ENCODE results near the gene KCNQ1. TPM values are rescaled to one million over a fixed set of nuclear protein-coding genes. Genes with fewer than 3 reads are reported as not detected.

The KCNQ1 gene
- total and polyA plus RNA-seq, 12 donors, result 11.0 to 447 (median 320) TPM

DNA sequence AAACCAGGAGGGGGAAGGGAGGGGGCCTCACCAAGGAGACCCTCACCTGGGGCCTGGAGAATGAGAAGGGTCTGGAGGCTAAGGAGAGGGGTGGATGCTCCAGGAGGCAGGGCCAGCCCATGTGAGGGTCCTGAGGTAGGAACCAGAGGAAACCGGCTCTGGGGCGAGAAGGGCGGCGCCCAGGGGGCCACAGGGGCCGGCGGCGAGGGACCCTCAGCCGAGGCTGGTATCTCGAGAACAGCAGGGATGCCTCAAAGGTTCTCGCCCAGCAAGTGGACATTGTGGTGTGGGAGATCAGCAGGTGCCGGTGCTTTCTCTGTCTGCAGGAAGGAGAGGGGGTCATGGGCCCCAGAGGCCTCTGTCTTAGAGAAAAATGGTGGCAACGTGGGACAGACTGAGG lies 392.8 kb downstream of the KCNQ1 start:
- intact Hi-C loops (cut with DNase I), result no loop called here
- H3K36me3 ChIP-seq (replicated peaks in 1 of 2), result no peaks in the 10 kb centered on the region
- no peak overlapping the region for H3K4me3 ChIP-seq
- H3K4me1 ChIP-seq (replicated peaks in 1 of 2), result peaks cover 6 to 8% of the 10 kb centered on the region in 2 donors
- no peak for TF ChIP-seq POLR2A (IDR thresholded peaks at IDR 0.05)
- TF ChIP-seq, protein P1, sequence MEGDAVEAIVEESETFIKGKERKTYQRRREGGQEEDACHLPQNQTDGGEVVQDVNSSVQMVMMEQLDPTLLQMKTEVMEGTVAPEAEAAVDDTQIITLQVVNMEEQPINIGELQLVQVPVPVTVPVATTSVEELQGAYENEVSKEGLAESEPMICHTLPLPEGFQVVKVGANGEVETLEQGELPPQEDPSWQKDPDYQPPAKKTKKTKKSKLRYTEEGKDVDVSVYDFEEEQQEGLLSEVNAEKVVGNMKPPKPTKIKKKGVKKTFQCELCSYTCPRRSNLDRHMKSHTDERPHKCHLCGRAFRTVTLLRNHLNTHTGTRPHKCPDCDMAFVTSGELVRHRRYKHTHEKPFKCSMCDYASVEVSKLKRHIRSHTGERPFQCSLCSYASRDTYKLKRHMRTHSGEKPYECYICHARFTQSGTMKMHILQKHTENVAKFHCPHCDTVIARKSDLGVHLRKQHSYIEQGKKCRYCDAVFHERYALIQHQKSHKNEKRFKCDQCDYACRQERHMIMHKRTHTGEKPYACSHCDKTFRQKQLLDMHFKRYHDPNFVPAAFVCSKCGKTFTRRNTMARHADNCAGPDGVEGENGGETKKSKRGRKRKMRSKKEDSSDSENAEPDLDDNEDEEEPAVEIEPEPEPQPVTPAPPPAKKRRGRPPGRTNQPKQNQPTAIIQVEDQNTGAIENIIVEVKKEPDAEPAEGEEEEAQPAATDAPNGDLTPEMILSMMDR (IDR thresholded peaks at IDR 0.05), result no peak
- DNase-seq, result no peak
- no peak overlapping the region for H3K27ac ChIP-seq
- H3K9me3 ChIP-seq (replicated peaks in 1 of 3), result no peaks in the 10 kb centered on the region
- no peaks in the 10 kb centered on the region for H3K27me3 ChIP-seq
- WGBS, 4 donors, result 82 to 86% (median 85%) methylated on average over 11 to 12 of the region's 12 CpGs

DNA sequence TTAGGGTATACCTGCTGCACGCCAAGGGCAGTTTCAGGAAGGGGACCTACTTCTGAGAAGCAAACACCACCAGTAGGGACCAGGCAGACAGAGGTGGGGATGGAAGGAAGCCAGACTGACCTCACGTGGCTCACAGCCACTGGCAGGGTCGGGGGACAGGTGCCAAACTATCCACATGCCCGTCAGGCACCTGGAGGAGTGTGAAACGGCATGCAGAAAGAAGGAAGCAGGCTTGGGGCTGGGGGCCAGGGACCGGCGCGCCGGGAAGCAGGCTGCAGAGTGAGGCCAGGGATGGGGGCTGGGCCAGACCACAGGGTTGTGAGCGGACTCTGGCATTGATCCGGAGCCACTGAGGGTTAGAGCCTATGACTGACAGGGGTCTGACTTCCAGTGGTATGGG lies 393.3 kb downstream of the KCNQ1 start:
- Histone ChIP-seq H3K4me3 (no peak overlapping the region), H3K4me1 (replicated peaks in 1 of 2) (peaks cover 6 to 8% of the 10 kb centered on the region in 2 donors), H3K36me3 (replicated peaks in 1 of 2) (no peaks in the 10 kb centered on the region), H3K27ac (no peak overlapping the region), H3K9me3 (replicated peaks in 1 of 3) (no peaks in the 10 kb centered on the region), H3K27me3 (no peaks in the 10 kb centered on the region)
- intact Hi-C loops (cut with DNase I), result no loop called here
- DNase-seq, result no peak
- TF ChIP-seq POLR2A (IDR thresholded peaks at IDR 0.05), result no peak
- TF ChIP-seq, protein P1 (IDR thresholded peaks at IDR 0.05), result no peak
- 66 to 76% (median 71%) methylated on average over 11 of the region's 11 CpGs for WGBS, 4 donors

DNA sequence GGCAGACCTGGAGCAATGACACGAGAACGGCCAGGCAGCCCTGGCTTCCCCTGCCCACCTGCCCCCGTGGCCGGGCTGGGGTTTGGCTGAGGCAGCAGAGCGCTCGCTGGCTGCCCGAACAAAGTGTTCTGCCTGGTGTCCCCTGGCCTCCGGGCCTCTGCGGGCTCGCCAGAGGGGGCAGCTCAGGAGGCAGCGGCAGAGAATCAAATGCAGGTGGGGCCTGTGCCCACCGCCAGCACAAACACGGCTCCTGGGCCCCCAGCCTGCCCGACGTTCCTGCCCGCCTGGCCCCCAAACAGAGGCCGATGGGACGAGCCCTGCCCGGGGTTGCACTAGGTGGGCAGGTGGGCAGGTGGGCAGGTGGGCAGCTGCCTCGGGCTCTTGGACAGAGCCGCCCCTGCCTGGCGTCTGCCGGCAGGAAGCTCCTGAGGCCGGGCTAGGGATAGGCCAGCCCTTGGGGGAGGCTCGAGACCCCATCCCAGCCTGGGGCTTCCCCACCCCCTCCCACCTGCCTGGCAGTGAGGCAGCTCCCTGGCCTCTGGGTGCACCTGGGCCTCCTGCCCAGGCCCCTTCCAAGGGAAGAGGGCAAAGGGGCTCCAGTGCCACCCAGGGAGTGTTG lies 394.0 kb downstream of the KCNQ1 start:
- DNase-seq, result no peak
- no peaks in the 10 kb centered on the region for H3K27me3 ChIP-seq
- no peak overlapping the region for H3K27ac ChIP-seq
- H3K4me3 ChIP-seq, result no peak overlapping the region
- intact Hi-C loops (cut with DNase I), result no loop called here
- no peak for TF ChIP-seq POLR2A (IDR thresholded peaks at IDR 0.05)
- TF ChIP-seq, protein P1 (IDR thresholded peaks at IDR 0.05), result no peak
- peaks cover 6 to 8% of the 10 kb centered on the region in 2 donors for H3K4me1 ChIP-seq (replicated peaks in 1 of 2)
- H3K9me3 ChIP-seq (replicated peaks in 1 of 3), result no peaks in the 10 kb centered on the region
- no peaks in the 10 kb centered on the region for H3K36me3 ChIP-seq (replicated peaks in 1 of 2)
- WGBS, 4 donors, result 94 to 100% (median 95%) methylated on average over 4 to 25 of the region's 25 CpGs; no CpG with 5 or more reads in 1 of the 4 donors

DNA sequence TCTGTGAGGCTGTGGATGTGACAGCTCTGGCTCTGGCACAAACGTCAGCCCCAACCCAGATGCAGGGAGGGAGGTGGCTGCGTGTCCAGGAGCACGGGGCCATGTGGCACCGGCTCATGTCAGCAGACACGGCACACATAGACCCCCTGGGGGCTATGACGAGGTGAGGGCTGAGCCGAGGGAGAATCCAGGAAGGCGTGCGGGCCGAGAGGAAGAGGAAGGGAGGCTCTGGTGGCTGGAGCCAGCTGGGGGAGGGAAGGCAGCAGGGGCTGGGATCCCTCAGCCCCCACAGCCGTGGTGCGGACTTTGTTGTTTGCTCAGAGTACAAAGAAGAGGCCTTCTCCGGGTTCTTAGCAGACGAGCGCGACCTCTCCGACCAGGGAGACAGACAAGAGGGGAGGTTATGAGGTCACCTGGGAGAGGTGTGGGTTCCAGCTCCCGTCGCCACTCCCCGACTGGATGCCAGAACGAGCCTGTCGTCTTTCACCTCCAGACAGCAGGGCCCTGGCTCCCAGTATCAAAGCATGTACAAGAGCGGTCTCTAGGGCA lies 394.7 kb downstream of the KCNQ1 start:
- no peak for DNase-seq
- Histone ChIP-seq H3K9me3 (replicated peaks in 1 of 3) (no peaks in the 10 kb centered on the region), H3K4me1 (replicated peaks in 1 of 2) (peaks cover 6 to 8% of the 10 kb centered on the region in 2 donors), H3K36me3 (replicated peaks in 1 of 2) (no peaks in the 10 kb centered on the region), H3K27me3 (no peaks in the 10 kb centered on the region), H3K27ac (no peak overlapping the region), H3K4me3 (no peak overlapping the region)
- TF ChIP-seq POLR2A (IDR thresholded peaks at IDR 0.05), result no peak
- WGBS, 4 donors, result 78 to 91% (median 87%) methylated on average over 20 to 23 of the region's 23 CpGs
- intact Hi-C loops (cut with DNase I), result no loop called here

Data from adrenal gland (tissue), 12 donors.